HEK293T (cell line): ENCODE data around the gene CLIP1.

Experiments
- CTCF ChIA-PET: fragments of 350-600 bp; formaldehyde crosslinking; extraction: SDS; loops from one replicate; lab custom pipeline; 2021; ENCODE audit warnings: antibody characterized with exemption, inconsistent platforms; lab: Yijun Ruan, JAX
- POLR2A ChIA-PET: fragments of 350-600 bp; formaldehyde crosslinking; extraction: SDS; loops from one replicate; lab custom pipeline; 2020; ENCODE audit warnings: antibody characterized with exemption, inconsistent platforms; lab: Yijun Ruan, JAX
- DNase-seq: peaks from one replicate; pipeline ENCODE4 v3.0.0; 2012; ENCODE audit warnings: mixed read lengths; ENCODE audit errors: extremely low spot score
- ARNT ChIP-seq: fragments of 450-650 bp; IDR thresholded peaks from 2 replicates; pipeline ENCODE4 v1.6.1; 2017; ENCODE audit warnings: mild to moderate bottlenecking
- BHLHE40 ChIP-seq: fragments of 450-650 bp; IDR thresholded peaks from 2 replicates; pipeline ENCODE4 v1.6.1; 2016; ENCODE audit warnings: mild to moderate bottlenecking, moderate library complexity, borderline replicate concordance
- CTBP1 ChIP-seq: fragments of 450-650 bp; IDR thresholded peaks from 2 replicates; pipeline ENCODE4 v1.6.1; 2016; ENCODE audit warnings: borderline replicate concordance
- ELF4 ChIP-seq: fragments of 450-650 bp; IDR thresholded peaks from 2 replicates; pipeline ENCODE4 v1.6.1; 2017; ENCODE audit warnings: antibody characterized with exemption
- FOXA1 ChIP-seq: fragments of 450-650 bp; IDR thresholded peaks from 2 replicates; pipeline ENCODE4 v1.6.1; 2016; ENCODE audit warnings: mild to moderate bottlenecking
- FOXK2 ChIP-seq: fragments of 450-650 bp; IDR thresholded peaks from 2 replicates; pipeline ENCODE4 v1.6.1; 2016; ENCODE audit warnings: mild to moderate bottlenecking
- FOXM1 ChIP-seq: fragments of 450-650 bp; IDR thresholded peaks from 2 replicates; pipeline ENCODE4 v1.6.1; 2017; ENCODE audit warnings: mild to moderate bottlenecking, borderline replicate concordance
- HDGF ChIP-seq: fragments of 450-650 bp; IDR thresholded peaks from 2 replicates; pipeline ENCODE4 v1.6.1; 2017; ENCODE audit warnings: antibody characterized with exemption, borderline replicate concordance
- L3MBTL2 ChIP-seq: fragments of 450-650 bp; conservative IDR thresholded peaks from 2 replicates; pipeline ENCODE4 v1.6.1; 2016; ENCODE audit warnings: mild to moderate bottlenecking
- LEF1 ChIP-seq: fragments of 450-650 bp; IDR thresholded peaks from 2 replicates; pipeline ENCODE4 v1.6.1; 2017; ENCODE audit warnings: mild to moderate bottlenecking, borderline replicate concordance
- NFRKB ChIP-seq: fragments of 450-650 bp; IDR thresholded peaks from 2 replicates; pipeline ENCODE4 v1.6.1; 2016; ENCODE audit warnings: mild to moderate bottlenecking, moderate library complexity
- SP1 ChIP-seq: fragments of 450-650 bp; IDR thresholded peaks from 2 replicates; pipeline ENCODE4 v1.6.1; 2017
- SUZ12 ChIP-seq: fragments of 450-650 bp; IDR thresholded peaks from 2 replicates; pipeline ENCODE4 v1.6.1; 2016; ENCODE audit warnings: mild to moderate bottlenecking
- TARDBP ChIP-seq: fragments of 450-650 bp; IDR thresholded peaks from 2 replicates; pipeline ENCODE4 v1.6.1; 2016
- ZNF384 ChIP-seq: fragments of 450-650 bp; IDR thresholded peaks from 2 replicates; pipeline ENCODE4 v1.6.1; 2016
- TF ChIP-seq, protein P1 (sequence below): fragments of 450-650 bp; IDR thresholded peaks from 2 replicates; pipeline ENCODE4 v1.6.1; 2016

CLIP1 gene

DNA sequence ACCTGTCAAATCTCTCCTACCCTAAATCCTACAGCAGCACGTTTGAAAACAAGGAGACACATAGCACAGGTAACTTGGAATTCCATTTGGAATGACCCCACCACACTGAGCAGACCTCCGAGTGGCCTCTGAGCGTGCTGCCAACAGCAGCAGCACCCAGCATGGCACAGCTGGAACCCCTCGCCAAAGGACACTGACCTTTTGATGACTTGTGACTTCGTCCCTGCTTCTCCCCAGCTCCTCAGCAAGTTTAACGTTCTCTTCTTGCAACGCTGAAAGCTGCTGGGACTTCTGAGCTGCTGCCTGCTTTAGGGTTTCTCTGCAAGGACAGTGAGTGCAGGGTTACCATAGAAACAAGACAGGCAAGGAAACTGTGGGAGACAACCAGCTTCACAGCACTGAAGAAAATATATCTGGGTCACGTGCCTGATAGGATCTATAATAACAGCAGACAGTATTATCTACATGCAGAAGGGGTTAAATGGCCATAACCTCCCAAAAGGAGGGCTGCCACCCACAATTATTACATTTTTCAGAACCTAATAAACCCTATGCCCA is 112.8 kb downstream of the CLIP1 start:
- ChIA-PET POLR2A (no interaction called here), CTCF (no interaction called here)
- DNase-seq: no peak
- TF ChIP-seq HDGF: no peak

DNA sequence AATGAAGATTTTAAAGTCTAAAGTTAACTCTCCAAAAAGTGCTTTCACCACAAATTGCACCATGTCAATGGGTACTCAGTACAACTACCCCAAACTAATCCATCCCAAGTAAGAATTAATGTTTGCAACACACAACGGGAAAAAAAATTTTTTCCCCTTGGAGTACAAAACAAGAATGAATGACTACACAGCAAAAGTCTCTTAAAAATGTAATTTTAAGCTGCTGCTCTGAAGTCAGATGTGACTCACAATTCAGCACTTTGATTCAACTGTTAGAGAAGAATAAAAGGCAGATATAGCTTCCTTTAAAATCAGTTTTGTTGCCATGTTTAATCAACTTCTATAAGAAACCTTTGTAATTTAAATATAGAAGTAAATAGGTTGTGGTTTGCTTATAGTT is 113.7 kb downstream of the CLIP1 start:
- TF ChIP-seq HDGF (no peak), ELF4 (no peak), SUZ12 (no peak), ARNT (no peak), FOXM1 (no peak), ZNF384 (no peak), LEF1 (no peak), SP1 (no peak), L3MBTL2 (no peak), BHLHE40 (no peak), FOXK2 (no peak), CTBP1 (no peak), NFRKB (no peak), TARDBP (no peak), FOXA1 (no peak)
- TF ChIP-seq, protein P1, sequence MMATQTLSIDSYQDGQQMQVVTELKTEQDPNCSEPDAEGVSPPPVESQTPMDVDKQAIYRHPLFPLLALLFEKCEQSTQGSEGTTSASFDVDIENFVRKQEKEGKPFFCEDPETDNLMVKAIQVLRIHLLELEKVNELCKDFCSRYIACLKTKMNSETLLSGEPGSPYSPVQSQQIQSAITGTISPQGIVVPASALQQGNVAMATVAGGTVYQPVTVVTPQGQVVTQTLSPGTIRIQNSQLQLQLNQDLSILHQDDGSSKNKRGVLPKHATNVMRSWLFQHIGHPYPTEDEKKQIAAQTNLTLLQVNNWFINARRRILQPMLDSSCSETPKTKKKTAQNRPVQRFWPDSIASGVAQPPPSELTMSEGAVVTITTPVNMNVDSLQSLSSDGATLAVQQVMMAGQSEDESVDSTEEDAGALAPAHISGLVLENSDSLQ: no peak
- DNase-seq: no peak

DNA sequence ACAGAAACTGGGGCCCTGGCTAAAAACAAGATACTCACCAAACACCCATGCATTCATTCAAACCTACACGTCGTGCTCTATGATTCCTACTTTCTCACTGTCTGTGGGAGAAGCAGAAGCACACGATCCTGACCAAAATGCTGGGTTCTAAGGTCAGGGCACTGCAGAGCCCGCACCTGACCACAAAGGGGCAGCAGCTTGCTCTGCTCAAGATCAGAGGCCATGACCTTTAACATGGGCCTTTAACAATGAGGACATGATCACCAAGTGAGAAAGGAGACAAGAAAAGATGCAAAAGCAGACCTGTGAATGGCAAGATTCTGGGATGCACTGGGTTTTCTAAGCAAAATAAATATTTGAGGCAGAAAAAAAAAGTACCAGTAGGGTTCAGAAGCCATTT is 116.1 kb downstream of the CLIP1 start:
- TF ChIP-seq L3MBTL2 (no peak), ARNT (no peak), FOXM1 (no peak), HDGF (no peak), NFRKB (no peak), FOXA1 (no peak), BHLHE40 (no peak), ZNF384 (no peak), TARDBP (no peak), FOXK2 (no peak), CTBP1 (no peak), SUZ12 (no peak), SP1 (no peak)
- POLR2A ChIA-PET: no interaction called here
- DNase-seq: no peak
- CTCF ChIA-PET: interaction anchor here (0.6 to 0.9 kb wide), 2 partner anchors 15 to 49 kb away, joined by 3 to 4 read pairs; no protein-coding TSS in a partner anchor

More for the DNA sequence above, 113.7 kb downstream of the CLIP1 start:
- CTCF ChIA-PET: no interaction called here
- POLR2A ChIA-PET: no interaction called here

DNA sequence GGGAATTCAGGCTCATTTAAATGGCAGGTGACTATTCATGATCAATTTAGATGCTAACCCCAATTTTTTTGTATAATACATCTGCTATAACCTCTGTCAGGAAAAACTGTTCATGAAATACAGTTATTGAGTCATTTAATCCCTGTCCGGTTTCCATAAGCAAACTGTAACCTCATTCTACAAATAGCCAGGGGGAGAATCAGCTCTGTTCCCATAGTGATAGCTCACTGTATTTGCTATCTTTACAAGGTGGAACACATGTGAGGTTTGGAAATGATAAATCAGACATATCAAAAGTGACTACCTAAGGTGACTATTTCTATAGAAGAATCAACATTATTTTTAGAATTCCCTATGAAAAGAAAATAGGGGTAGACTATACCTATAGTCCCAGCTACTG is 117.5 kb downstream of the CLIP1 start:
- POLR2A ChIA-PET: no interaction called here
- TF ChIP-seq, protein P1: no peak
- TF ChIP-seq CTBP1: no peak
- no peak for TF ChIP-seq ARNT
- TF ChIP-seq L3MBTL2: no peak
- TF ChIP-seq HDGF: no peak
- TF ChIP-seq ELF4: no peak
- no peak for TF ChIP-seq FOXM1
- TF ChIP-seq LEF1: no peak
- no peak for TF ChIP-seq BHLHE40
- CTCF ChIA-PET: interaction anchor here (0.6 kb wide), 1 partner anchor 320 kb away, joined by 3 read pairs; no protein-coding TSS in a partner anchor
- DNase-seq: no peak

DNA sequence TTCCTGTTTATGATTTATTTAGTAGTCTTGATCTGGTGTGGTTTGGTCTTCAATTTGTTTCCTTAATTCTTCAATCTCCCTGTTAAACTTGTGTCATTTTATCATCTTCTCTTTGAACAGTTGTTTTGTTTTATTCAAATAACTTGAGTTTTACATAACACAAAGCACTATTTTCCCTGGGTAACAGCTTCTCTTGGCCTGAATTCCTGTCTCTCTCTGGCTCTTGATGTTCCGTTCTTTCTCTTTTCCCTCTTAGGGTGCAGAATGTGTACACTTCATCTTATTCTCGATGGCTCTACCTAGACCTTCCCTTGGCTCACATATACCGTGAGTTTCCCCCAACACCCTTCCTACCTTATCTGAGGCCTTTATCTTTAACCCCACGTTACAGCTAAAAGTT is 119.4 kb downstream of the CLIP1 start:
- CTCF ChIA-PET: no interaction called here

More for the DNA sequence above, 119.4 kb downstream of the CLIP1 start:
- POLR2A ChIA-PET: no interaction called here
- TF ChIP-seq, protein P1: no peak
- TF ChIP-seq NFRKB: no peak
- TF ChIP-seq HDGF: no peak
- no peak for TF ChIP-seq SUZ12
- no peak for TF ChIP-seq L3MBTL2
- no peak for TF ChIP-seq FOXM1
- no peak for TF ChIP-seq ZNF384
- TF ChIP-seq ELF4: no peak
- TF ChIP-seq FOXA1: no peak
- no peak for TF ChIP-seq LEF1
- TF ChIP-seq TARDBP: no peak
- no peak for TF ChIP-seq SP1
- TF ChIP-seq ARNT: no peak
- TF ChIP-seq BHLHE40: no peak
- no peak for TF ChIP-seq CTBP1
- no peak for TF ChIP-seq FOXK2
- DNase-seq: no peak
